Gastroesophageal sphincter (tissue), 4 donors: Measurements from ENCODE around the gene NTRK3. TPM values are rescaled to one million over a fixed set of nuclear protein-coding genes. Genes with fewer than 3 reads are reported as not detected.

Source experiments
- ATAC-seq: fragments of 150-250 bp; one replicate; pipeline ENCODE4 v1.9.1; 2016; ENCODE audit warnings: mild to moderate bottlenecking, moderate library complexity
- H3K27ac ChIP-seq, 4 donors: fragments of 200-600 bp; sonication (generic) in 3 of 4; 1 replicate in 3 of 4; 2 replicates in 1 of 4; pipeline ENCODE4 v1.5.1; 2016 to 2019
- H3K27me3 ChIP-seq: fragments of 200-600 bp; sonication (generic); one replicate; pipeline ENCODE4 v1.5.1; 2019
- H3K36me3 ChIP-seq, 2 donors: fragments of 200-600 bp; sonication (generic); one replicate each; pipeline ENCODE4 v1.5.1; 2019; ENCODE audit warnings: control low read depth in 1 of 2
- H3K4me1 ChIP-seq, 3 donors: fragments of 200-600 bp; sonication (generic); 1 replicate in 2 of 3; 2 replicates in 1 of 3; pipeline ENCODE4 v1.5.1; 2016 to 2019; ENCODE audit warnings: control low read depth in 2 of 3
- H3K4me3 ChIP-seq, 2 donors: fragments of 200-600 bp; sonication (generic); one replicate each; pipeline ENCODE4 v1.5.1; 2019; ENCODE audit warnings: mild to moderate bottlenecking in 1 of 2, moderate library complexity in 1 of 2
- H3K9me3 ChIP-seq, 3 donors: fragments of 200-600 bp; sonication (generic); one replicate each; pipeline ENCODE4 v1.5.1; 2017 to 2019; ENCODE audit warnings: control low read depth in 2 of 3
- EP300 ChIP-seq: sonication (generic); formaldehyde crosslinking; IDR thresholded peaks from one replicate; pipeline ENCODE4 v1.6.1; 2017; ENCODE audit warnings: antibody characterized with exemption, mild to moderate bottlenecking
- POLR2A ChIP-seq, 2 donors: fragments of 450-650 bp; IDR thresholded peaks; one replicate each; pipeline ENCODE4 v1.6.1; 2017; ENCODE audit warnings: antibody characterized with exemption in 2 of 2, mild to moderate bottlenecking in 2 of 2, moderate library complexity in 1 of 2
- POLR2AphosphoS5 ChIP-seq: sonication (generic); formaldehyde crosslinking; IDR thresholded peaks from one replicate; pipeline ENCODE4 v1.6.1; 2017; ENCODE audit warnings: antibody characterized with exemption
- WGBS, 2 donors: methylation state at CpG; one replicate each; pipeline ENCODE4 v1.1.5; 2018; ENCODE audit warnings: low coverage in 1 of 2; 5-methylcytosine and 5-hydroxymethylcytosine counted together
- total RNA-seq, 4 donors: library from RNA; depleted of rRNA; stranded (reverse); fragments of >200 nt; gene quantifications; one replicate each; pipeline ENCODE4 v1.1.0, GENCODE V29; 2016
- TF ChIP-seq, protein P1 (sequence below), 4 experiments: fragments of 200-600 bp in 2 of 4; fragments of 450-650 bp in 2 of 4; sonication (generic) in 1 of 4; IDR thresholded peaks; one replicate each; pipeline ENCODE4 v1.5.1; 2017 to 2019; ENCODE audit warnings: antibody characterized with exemption in 4 of 4, mild to moderate bottlenecking in 2 of 4, moderate library complexity in 2 of 4

The NTRK3 gene
- total RNA-seq, 4 donors from 2014 or later: 0.47 to 4.3 (median 1.5) TPM

DNA sequence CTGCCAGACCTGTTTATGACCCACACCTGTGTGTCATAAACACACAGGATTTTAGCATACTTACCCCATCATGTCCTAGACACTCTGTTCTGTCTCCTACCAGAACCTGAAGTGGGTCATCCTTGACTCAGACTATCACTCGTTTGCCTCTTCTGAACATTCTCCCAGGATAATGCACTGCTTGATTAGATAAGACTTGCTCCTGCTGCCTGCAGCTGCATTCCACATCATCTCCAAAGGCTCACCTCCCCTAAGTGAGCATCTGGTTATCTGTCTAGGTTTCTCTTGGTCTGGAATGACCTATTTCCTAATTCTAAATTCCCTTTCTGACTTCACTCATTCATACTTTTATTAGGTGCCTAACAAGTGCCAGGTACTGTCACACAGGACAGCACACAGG lies 332.1 kb downstream of the NTRK3 start:
- no peak overlapping the region for H3K27ac ChIP-seq
- H3K4me3 ChIP-seq: no peak overlapping the region
- WGBS, 2 donors: 60 to 83% methylated on average over 1 of the region's 1 CpG
- H3K4me1 ChIP-seq: no peaks in the 10 kb centered on the region
- no peaks in the 10 kb centered on the region for H3K9me3 ChIP-seq
- H3K27me3 ChIP-seq: peaks cover 4% of the 10 kb centered on the region
- no peak for ATAC-seq
- no peaks in the 10 kb centered on the region for H3K36me3 ChIP-seq
- TF ChIP-seq POLR2A (IDR thresholded peaks at IDR 0.05) (no peak), EP300 (no peak), POLR2AphosphoS5 (no peak)
- TF ChIP-seq, protein P1, sequence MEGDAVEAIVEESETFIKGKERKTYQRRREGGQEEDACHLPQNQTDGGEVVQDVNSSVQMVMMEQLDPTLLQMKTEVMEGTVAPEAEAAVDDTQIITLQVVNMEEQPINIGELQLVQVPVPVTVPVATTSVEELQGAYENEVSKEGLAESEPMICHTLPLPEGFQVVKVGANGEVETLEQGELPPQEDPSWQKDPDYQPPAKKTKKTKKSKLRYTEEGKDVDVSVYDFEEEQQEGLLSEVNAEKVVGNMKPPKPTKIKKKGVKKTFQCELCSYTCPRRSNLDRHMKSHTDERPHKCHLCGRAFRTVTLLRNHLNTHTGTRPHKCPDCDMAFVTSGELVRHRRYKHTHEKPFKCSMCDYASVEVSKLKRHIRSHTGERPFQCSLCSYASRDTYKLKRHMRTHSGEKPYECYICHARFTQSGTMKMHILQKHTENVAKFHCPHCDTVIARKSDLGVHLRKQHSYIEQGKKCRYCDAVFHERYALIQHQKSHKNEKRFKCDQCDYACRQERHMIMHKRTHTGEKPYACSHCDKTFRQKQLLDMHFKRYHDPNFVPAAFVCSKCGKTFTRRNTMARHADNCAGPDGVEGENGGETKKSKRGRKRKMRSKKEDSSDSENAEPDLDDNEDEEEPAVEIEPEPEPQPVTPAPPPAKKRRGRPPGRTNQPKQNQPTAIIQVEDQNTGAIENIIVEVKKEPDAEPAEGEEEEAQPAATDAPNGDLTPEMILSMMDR (IDR thresholded peaks at IDR 0.05): no peak

- no peak for ATAC-seq
- TF ChIP-seq, protein P1 (IDR thresholded peaks at IDR 0.05): no peak
- TF ChIP-seq POLR2AphosphoS5 (no peak), POLR2A (IDR thresholded peaks at IDR 0.05) (no peak), EP300 (no peak)
- 63 to 92% methylated on average over 2 to 3 of the region's 3 CpGs for WGBS, 2 donors
- no peak overlapping the region for H3K27ac ChIP-seq
- no peak overlapping the region for H3K4me3 ChIP-seq
- H3K27me3 ChIP-seq: peaks cover 4% of the 10 kb centered on the region
- H3K9me3 ChIP-seq: no peaks in the 10 kb centered on the region
- H3K4me1 ChIP-seq: no peaks in the 10 kb centered on the region
- no peaks in the 10 kb centered on the region for H3K36me3 ChIP-seq
Measured at GRCh38 chr15:87919064-87919463, 337.5 kb downstream of the NTRK3 start.

- no peak for TF ChIP-seq EP300
- TF ChIP-seq POLR2AphosphoS5: no peak
- TF ChIP-seq POLR2A (IDR thresholded peaks at IDR 0.05): no peak
- TF ChIP-seq, protein P1 (IDR thresholded peaks at IDR 0.05): no peak
- ATAC-seq: no peak
- H3K9me3 ChIP-seq: no peaks in the 10 kb centered on the region
- no peaks in the 10 kb centered on the region for H3K4me1 ChIP-seq
- H3K36me3 ChIP-seq: no peaks in the 10 kb centered on the region
- WGBS, 2 donors: 53 to 62% methylated on average over 2 of the region's 2 CpGs
- no peak overlapping the region for H3K27ac ChIP-seq
- H3K4me3 ChIP-seq: no peak overlapping the region
- peaks cover 4% of the 10 kb centered on the region for H3K27me3 ChIP-seq
Measured at GRCh38 chr15:87917480-87917879, 339.1 kb downstream of the NTRK3 start.

DNA sequence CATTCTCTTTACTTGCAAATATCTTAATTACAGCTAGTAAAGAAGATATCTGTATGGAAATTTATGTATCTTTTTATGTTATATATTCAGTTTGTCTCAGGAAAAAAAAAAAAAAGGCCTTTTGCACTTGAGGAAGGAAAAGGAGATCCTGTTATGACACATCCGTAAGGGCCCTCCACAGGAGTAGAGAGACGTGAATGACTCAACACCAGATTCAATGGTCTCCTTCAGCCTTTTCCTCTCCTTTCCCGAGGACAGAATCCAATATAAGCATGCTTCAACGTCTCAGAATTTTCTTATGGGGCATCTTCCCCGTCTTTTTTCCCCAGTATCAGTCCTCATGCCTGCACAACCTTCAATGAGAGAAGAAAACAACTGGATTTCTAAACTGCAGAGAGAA lies 340.3 kb downstream of the NTRK3 start:
- Histone ChIP-seq H3K4me1 (no peaks in the 10 kb centered on the region), H3K9me3 (no peaks in the 10 kb centered on the region), H3K36me3 (no peaks in the 10 kb centered on the region), H3K27ac (no peak overlapping the region), H3K27me3 (peaks cover 4% of the 10 kb centered on the region), H3K4me3 (no peak overlapping the region)
- WGBS, 2 donors: 56 to 69% methylated on average over 5 of the region's 5 CpGs
- no peak for ATAC-seq
- TF ChIP-seq POLR2A (IDR thresholded peaks at IDR 0.05): no peak
- TF ChIP-seq, protein P1 (IDR thresholded peaks at IDR 0.05): no peak
- no peak for TF ChIP-seq EP300
- no peak for TF ChIP-seq POLR2AphosphoS5

DNA sequence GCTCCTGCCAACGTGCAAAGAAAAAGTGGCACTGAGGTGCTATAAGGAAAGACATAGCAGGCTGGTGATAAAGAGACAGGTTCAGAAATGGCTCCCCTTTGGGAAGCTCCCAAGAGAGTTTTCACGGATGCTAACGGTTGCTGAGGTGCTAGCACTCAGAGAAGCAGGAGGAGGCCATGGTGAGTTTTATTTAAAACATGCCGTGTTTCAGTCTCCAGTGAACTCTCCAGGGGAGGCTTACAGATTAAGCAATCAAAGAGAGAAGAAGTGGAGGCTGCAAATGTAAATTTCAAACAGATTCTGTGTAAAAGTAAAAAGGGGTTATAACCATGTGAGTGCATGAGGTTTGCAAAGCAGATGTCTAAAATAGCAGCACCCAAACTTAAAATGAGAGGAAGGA lies 346.2 kb downstream of the NTRK3 start:
- TF ChIP-seq, protein P1 (IDR thresholded peaks at IDR 0.05): no peak
- no peak for TF ChIP-seq EP300
- no peak for TF ChIP-seq POLR2A (IDR thresholded peaks at IDR 0.05)
- no peak for TF ChIP-seq POLR2AphosphoS5

More for the DNA sequence above, 346.2 kb downstream of the NTRK3 start:
- peaks cover 7% of the 10 kb centered on the region for H3K27me3 ChIP-seq
- no peaks in the 10 kb centered on the region for H3K36me3 ChIP-seq
- ATAC-seq: no peak
- H3K27ac ChIP-seq: no peak overlapping the region
- 43 to 67% methylated on average over 4 of the region's 4 CpGs for WGBS, 2 donors
- H3K4me1 ChIP-seq: no peaks in the 10 kb centered on the region
- no peak overlapping the region for H3K4me3 ChIP-seq
- no peaks in the 10 kb centered on the region for H3K9me3 ChIP-seq
